Activated T-helper 1 cell treated with Interleukin-2 at 50 U/mL for 16 hours (primary cell): ENCODE measurements around the gene SNTG2.

Experiments used
- DNase-seq: peaks from one replicate; pipeline ENCODE4 v3.0.0-alpha.2; 2020; ENCODE audit warnings: low read depth

The SNTG2 gene

DNA sequence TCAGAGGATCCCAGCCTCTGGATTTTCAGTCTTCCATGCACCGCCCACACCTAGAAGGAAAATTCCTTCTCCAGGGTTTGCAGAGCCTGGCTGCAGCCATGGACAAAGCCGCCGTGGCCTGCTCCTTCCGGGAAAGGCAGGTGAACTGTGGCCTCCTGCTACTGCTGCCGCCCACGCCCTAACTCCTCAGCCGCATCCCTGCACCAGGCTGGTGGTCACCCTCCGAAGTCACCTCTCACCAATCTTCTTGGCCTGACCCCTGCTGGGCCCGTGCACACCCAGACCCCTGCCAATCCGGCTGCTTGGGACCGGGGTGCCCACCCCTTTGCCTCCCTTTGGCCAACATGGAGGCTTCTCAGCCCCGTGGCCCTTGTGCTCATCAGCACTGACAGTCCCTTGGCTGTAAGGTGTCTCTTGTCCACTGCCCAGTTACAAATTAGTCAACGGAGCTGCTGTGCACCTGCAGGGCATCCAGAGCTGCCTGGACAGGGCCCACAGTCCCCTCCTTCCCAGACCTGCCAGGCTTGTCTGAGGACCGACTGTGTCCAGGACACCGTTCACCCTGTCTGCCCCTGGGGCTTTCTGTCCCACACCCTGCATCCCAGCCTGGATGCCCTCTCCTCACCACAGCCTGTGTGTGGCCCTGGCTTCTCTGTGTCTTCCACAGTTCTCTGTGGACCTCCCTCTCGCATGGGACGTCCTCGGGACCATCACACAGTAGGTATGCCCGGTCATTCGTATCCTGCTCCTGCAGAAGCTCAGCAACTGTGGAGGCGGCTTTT, 332.6 kb downstream of the SNTG2 start:
- no peak for DNase-seq

DNA sequence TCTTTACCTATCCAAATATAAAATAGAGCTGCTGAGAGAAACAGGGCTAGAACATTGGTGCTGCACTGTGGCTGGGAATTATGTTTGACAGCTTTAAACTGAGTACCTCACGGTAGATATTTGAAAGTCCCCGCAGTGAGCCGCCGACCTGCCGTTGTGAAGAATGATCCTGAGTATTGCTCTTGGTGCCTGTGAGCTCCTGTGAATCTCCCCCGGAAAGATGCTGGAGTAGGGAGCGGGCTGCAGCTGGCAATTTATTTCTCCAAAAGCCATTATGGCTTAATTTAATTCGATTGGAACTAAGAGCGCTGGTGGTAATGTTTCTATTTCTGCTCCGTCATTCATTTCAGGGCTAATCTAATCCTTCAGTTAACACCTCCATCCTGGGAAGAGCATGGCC, 333.2 kb downstream of the SNTG2 start:
- no peak for DNase-seq

GRCh38 chr2:1286929-1287328, 336.3 kb downstream of the SNTG2 start:
- no peak for DNase-seq

- DNase-seq, result no peak
These were observed 336.8 kb downstream of the SNTG2 start for GRCh38 chr2:1287427-1287826.

GRCh38 chr2:1294900-1295299, 344.3 kb downstream of the SNTG2 start:
- no peak for DNase-seq

- DNase-seq, result no peak
These were observed 345.1 kb downstream of the SNTG2 start for GRCh38 chr2:1295740-1296139.

DNA sequence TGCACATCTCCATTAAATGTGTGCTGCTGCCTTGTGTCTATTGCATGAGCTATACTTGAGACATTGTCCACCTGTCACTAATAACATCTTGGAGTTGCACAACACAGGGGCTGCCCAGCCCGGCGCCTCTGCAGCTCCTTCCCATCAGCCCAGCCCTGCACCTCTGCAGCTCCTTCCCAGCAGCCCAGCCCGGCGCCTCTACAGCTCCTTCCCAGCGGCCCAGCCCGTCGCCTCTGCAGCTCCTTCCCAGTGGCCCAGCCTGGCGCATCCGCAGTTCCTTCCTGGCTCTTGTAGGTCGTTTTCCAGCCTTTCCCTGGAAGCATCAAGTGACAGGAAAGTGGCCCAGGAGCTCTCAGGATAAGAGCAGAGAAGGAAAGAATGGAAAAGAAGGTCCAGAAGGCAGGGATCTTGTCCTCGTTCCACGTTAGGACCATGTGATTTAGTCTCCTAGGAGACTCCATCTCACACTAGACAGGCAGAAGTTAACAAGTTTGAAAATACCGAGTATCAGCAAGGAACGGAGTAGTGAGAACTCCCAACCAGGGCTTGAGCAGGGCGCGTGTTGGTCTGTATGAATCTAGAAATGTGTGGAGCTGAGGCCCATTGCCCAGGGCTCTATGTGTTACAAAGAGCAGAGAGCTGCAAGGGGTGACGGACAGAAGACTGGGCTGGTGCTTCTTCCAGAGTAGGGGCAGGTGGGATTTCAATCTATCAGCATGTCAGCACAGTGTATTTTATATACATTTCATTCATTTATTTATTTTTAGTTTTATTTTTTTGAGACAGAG, 346.9 kb downstream of the SNTG2 start:
- DNase-seq, result no peak

GRCh38 chr2:1299043-1299442, 348.4 kb downstream of the SNTG2 start:
- DNase-seq, result no peak

- DNase-seq, result no peak
These were observed 349.6 kb downstream of the SNTG2 start for GRCh38 chr2:1300284-1300683.

- no peak for DNase-seq
These were observed 350.4 kb downstream of the SNTG2 start for GRCh38 chr2:1301056-1301455.

DNA sequence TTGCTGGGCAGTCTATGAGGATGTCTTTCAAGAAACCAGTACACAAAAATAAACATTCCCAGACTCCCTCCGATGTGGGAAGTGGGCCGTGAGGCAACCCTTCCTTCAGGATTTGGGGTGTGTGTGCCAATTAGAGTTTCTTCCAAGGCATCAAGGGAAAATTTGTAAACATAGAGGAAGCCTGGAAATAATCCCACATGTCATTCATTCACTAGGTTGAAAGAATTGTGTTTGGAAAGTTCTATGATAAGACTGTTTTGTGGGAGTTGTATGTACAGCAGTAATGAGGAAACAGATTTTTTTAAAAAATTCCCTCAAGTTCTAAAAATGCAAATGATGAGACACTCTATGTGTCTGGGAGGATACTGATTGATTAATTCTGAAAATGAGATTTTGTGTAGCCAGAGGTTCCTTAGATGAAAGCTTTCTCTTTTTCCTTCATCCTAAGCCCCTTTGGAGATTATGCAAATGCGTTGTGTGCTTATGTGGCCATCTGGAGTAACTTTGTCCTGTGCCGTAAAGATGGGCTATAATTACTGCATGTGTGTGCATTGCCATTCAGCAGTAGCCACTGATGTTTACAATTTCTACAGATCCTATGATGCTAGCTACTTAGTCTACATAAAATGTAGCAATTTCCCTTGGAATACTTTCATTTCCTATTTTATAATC, 354.8 kb downstream of the SNTG2 start:
- DNase-seq, result no peak

DNA sequence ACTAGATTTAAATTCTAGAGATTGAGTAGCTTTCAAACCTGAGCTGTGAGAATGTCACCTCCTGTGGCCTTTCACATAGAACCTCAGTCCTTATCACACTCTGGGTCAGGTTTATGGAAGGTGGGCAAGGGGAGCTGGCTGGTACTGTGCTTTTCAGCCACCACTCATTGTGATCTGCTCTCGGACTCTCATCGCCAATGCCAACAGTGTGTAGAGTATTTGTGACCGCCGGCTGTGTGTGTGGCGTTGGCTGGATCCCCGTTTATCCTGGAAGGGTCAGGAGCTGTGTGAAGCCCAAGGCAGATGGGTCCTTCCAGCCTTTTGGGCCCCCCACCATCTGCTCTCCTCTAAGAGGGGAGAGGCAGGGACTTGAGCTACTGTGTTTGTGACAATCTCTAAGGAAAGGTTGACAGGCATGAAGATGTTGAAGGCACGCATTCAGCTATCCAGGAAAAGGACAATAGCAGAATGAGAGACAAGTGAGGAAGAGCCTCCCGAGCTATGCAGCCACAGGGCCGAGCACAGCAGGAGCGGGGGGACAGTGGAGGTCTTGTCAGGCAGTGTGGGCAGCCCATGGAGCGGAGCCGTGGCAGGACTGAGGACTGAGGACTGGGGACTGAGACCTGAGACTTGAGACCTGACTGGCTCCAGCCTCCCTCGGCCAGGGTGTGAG, 355.5 kb downstream of the SNTG2 start:
- no peak for DNase-seq

DNA sequence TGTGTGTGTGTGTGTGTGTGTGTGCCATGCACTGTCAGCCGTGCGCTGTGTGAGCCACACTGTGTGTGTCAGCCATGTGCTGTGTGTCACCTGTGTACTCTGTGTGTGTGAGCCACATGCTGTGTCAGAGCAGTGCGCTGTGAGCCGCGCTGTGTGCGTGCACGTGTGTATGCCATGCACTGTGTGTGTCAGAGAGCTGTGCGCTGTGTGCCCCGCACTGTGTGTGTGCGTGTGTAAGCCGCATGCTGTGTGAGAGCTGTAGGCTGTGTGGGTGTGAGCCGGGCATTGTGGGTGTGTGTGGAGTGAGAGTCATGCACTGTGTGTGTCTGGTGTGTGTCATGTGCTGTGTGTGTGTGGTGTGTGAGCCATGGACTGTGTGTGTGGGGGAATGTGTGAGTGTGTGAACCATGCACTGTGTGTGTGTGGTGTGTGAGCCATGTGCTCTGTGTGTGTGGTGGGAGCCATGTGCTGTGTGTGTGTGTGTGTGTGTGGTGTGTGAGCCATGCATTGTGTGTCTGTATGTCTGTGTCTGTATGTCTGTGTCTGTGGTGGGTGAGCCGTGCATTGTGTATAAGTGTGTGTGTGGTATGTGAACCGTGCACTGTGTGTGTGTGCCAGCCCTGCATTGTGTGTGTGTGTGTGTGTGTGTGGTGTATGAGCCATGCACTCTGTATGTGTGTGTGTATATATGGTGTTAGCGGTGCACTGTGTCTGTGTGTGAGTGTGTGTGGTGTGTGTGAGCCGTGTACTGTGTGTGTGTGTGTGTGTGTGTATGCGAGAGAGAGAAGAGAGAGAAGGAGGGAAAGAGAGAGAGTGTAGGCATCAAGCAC, 356.3 kb downstream of the SNTG2 start:
- DNase-seq, result no peak

DNA sequence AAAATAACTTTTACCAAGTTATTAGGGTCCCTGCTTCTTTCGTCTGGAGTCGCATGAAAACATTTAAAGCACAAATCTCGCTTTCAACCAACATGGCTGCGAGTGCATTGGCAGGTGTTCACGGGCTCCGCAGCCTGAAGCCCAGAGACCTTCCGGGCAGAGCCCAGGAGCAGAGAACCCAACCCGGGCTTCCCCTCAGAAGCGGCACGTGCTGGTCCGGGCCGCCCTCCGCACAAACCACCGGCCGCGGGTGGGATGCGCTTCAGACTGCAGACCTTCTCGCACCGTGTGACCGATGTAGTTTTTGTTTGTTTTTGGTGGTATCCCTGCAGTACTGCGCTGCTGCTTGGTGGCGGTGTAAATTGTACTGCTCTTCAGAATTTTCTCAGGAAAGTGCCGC, 357.0 kb downstream of the SNTG2 start:
- DNase-seq, result no peak

- no peak for DNase-seq
These were observed 358.0 kb downstream of the SNTG2 start for GRCh38 chr2:1308678-1309077.

DNA sequence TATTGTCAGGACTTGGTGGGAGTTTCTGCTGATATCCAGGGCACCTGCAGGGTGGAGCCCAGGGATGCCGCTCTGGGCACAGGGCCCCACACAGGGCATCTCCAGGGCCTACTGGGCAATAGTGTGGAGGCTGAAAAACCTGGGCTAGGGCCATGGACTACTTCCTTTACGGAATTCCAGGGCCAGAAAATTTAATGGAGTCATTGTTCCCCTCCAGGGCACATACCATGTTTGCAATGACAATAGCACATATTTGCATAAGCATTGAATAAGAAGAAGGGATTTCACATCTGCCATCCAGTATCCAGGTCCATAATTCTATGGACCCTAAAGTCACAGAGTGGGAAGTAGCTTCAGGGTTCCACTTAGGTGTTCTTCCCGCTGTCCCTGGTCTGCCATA, 358.9 kb downstream of the SNTG2 start:
- DNase-seq, result no peak

DNA sequence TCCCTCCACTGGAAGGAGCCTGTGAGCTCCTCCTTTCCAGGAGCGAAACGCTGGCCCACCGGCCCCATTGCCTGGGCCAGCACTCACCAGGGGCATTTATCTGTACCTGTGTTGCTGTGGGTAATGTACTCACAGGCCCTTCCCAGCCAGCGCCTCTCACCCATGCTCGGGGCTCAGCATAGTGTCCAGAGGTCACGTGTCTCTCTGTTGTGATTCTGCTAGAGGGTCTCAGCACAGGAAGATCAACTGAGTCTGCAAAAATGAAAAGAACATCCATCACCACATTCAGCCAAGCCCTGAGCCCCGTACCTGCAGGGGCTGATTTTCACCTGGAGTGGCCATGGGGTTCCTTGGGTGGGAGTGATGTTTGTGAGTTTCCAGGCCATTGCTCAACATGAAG, 359.6 kb downstream of the SNTG2 start:
- DNase-seq, result no peak

- DNase-seq, result no peak
These were observed 360.2 kb downstream of the SNTG2 start for GRCh38 chr2:1310866-1311265.

DNA sequence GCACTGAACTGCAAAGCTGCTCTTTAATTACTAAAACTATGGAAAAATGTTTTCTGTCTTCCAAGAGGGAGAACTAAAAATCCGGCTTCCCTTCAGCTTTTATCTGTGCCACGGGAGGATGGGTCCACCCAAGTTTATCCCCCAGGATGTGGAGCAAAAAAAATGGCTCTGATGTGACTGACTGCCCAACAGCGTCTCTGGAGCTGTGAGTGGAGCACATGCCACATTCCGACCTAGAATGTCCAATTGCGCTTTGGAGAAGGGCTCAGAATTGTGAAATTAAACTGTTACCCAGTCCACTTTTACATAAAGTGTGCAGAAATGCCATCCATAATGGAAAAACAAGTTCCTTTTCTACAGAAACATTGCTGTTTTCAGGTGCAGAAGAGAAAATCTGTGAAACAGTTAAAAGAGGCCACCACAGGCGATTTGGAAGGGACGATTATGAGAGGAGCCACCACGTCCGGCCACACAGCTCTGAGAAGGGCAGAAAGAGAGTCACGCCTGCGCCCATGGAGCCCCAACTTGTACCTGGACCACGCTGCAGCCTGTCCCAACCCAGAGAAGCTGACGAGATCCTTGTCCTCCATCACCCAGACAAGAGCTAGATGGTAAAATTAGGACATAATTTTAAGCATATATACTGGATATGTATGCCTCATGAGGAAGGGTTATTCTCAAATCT, 362.7 kb downstream of the SNTG2 start:
- no peak for DNase-seq

- no peak for DNase-seq
These were observed 363.6 kb downstream of the SNTG2 start for GRCh38 chr2:1314254-1314653.
